GM12891 (cell line): ENCODE measurements around the gene ZNF627.

Experiments
- DNase-seq: peaks from one replicate; pipeline ENCODE4 v3.0.0; 2011; ENCODE audit warnings: low spot score; ENCODE audit not compliant: insufficient read length
- FAIRE-seq: peaks from 2 replicates; lab custom pipeline; 2011; peaks lifted over from hg19 to GRCh38; lab: Jason Lieb, UNC
- PAX5 ChIP-seq: IDR thresholded peaks from 2 replicates; pipeline ENCODE4 v1.6.1; 2011; ENCODE audit warnings: low read length, moderate library complexity, mild to moderate bottlenecking; ENCODE audit not compliant: insufficient read depth, severe bottlenecking
- POLR2A ChIP-seq: IDR thresholded peaks from 2 replicates; pipeline ENCODE4 v1.6.1; 2011; ENCODE audit warnings: low read depth, low read length, control low read depth
- POLR2AphosphoS5 ChIP-seq: IDR thresholded peaks from 2 replicates; pipeline ENCODE4 v1.6.1; 2011; ENCODE audit warnings: low read depth, low read length, control low read depth
- POU2F2 ChIP-seq: IDR thresholded peaks from 2 replicates; pipeline ENCODE4 v1.6.1; 2011; ENCODE audit warnings: low read depth, mild to moderate bottlenecking, control low read depth, low read length, moderate library complexity
- SPI1 ChIP-seq: IDR thresholded peaks from 2 replicates; pipeline ENCODE4 v1.6.1; 2011; ENCODE audit warnings: low read depth, low read length, control low read depth
- TAF1 ChIP-seq: IDR thresholded peaks from 2 replicates; pipeline ENCODE4 v1.6.1; 2011; ENCODE audit warnings: low read depth, low read length, control low read depth

The ZNF627 gene

GRCh38 chr19:11642902-11643301 lies 45.6 kb downstream of the ZNF627 start:
- FAIRE-seq (no peak), DNase-seq (no peak)
- TF ChIP-seq TAF1 (no peak), PAX5 (no peak), POLR2AphosphoS5 (no peak), POU2F2 (no peak), POLR2A (no peak), SPI1 (no peak)

- TF ChIP-seq TAF1, result no peak
- TF ChIP-seq SPI1, result no peak
- no peak for TF ChIP-seq POLR2AphosphoS5
- TF ChIP-seq PAX5, result no peak
- no peak for TF ChIP-seq POLR2A
- no peak for TF ChIP-seq POU2F2
- FAIRE-seq, result no peak
- DNase-seq, result no peak
Observed at GRCh38 chr19:11649941-11650340, 52.7 kb downstream of the ZNF627 start.

GRCh38 chr19:11651062-11651461 lies 53.8 kb downstream of the ZNF627 start:
- DNase-seq, result no peak
- FAIRE-seq, result no peak
- TF ChIP-seq POU2F2 (no peak), SPI1 (no peak), POLR2A (no peak), TAF1 (no peak), PAX5 (no peak), POLR2AphosphoS5 (no peak)

DNA sequence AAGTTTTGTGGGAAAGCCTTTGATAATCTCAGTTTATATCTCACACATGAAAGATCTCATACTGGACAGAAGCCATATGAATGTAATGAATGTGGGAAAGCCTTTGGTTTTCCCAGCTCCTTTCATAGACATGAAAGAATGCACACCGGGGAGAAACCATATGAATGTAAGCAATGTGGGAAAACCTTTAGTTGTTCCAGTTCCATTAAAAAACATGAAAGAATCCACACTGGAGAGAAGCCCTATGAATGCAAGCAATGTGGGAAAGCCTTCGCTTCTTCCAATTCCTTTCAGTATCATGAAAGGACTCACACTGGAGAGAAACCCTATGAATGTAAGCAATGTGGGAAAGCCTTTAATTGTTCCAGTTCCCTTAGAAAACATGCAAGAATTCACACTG lies 54.8 kb downstream of the ZNF627 start:
- no peak for FAIRE-seq
- TF ChIP-seq POLR2AphosphoS5 (no peak), POLR2A (no peak)
- no peak for DNase-seq

- FAIRE-seq (no peak), DNase-seq (no peak)
- TF ChIP-seq PAX5 (no peak), POLR2AphosphoS5 (no peak), POLR2A (no peak), TAF1 (no peak), SPI1 (no peak)
Observed at GRCh38 chr19:11652492-11652891, 55.2 kb downstream of the ZNF627 start.

- peak; percentile 68 for TF ChIP-seq SPI1
- no peak for TF ChIP-seq PAX5
- FAIRE-seq (no peak), DNase-seq (no peak)
Observed at GRCh38 chr19:11656535-11656934, 59.3 kb downstream of the ZNF627 start.

DNA sequence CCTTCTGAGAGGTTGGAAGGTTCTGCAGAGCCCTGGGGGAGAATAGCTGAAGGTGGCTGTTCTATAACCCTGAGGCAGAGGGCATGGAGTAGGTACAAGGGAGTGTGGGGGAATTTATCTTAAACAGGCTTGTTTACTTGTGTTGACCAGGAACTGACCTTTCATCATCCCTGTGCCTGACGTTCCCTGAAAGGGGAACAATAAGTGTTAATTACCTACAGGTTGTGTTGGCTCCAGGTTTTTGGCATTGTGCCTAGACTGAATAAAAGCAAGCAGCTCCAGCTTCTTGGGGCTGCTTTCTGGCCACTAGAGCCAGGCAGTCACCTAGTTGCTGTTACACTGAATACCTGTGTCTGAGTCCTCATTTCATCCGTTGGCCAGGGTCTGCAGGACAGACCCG lies 60.0 kb downstream of the ZNF627 start:
- DNase-seq, result no peak
- FAIRE-seq, result no peak
- TF ChIP-seq SPI1 (no peak), TAF1 (no peak), POLR2A (no peak), POU2F2 (no peak), POLR2AphosphoS5 (no peak), PAX5 (no peak)

DNA sequence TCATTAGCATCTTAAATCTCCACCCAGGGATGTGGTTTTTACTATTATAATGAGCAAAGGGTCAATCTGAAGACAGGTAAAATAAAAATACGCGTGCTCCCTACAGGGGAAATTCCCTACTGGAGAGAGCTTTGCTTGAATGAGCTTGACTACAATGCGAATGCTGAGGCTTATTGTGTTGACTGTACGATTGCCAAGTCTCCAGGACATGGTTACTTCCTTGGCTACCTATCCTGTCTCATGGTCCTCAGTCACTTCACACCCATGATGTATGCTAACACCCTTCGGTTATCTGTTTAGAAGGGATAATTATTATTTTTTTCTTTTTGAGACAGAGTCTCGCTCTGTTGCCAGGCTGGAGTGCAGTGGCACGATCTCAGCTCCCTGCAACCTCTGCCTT lies 61.7 kb downstream of the ZNF627 start:
- DNase-seq (no peak), FAIRE-seq (no peak)
- TF ChIP-seq POLR2AphosphoS5 (no peak), POLR2A (no peak)

DNA sequence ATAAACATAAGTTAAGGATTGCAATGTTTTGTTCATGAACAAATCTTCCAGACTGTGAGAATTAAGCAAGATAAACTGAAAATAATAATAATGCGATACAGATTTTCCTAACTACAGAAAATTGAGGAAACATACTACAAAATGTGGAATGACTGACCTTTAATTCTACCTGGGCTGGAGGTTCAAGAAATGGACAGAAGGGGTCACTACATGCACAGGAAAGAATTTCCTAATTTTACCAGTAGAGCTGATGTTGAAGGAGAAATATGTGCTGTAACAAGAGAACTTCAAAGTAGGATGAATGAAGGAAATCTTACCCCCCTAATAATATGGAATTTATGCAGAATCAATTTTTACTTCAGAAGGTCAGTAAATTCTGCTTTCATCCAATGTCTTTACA lies 62.3 kb downstream of the ZNF627 start:
- TF ChIP-seq POLR2A (no peak), POLR2AphosphoS5 (no peak), POU2F2 (no peak), SPI1 (no peak), TAF1 (no peak), PAX5 (no peak)
- no peak for FAIRE-seq
- no peak for DNase-seq

DNA sequence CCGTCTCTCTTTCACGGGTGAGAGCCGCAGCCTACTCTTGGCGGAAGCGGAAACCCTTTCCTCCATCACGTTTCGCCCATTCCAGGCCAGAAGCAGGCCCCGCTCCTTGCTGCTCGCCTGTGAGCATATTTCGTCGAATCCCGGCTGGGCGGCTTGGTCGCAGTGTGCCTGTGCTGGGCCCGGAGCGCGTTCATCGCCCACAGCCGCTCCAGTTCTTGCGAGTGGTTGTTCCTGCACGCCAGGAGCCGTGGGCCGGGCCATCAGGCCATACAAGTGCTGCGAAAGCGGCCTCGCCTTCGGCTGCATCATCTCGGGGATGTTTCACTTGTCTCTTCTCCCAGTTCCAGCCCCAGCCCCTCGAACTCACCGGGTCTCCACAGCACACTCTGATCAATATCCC lies 65.0 kb downstream of the ZNF627 start:
- FAIRE-seq, result no peak
- TF ChIP-seq TAF1, result no peak
- TF ChIP-seq POLR2AphosphoS5, result no peak
- TF ChIP-seq POLR2A, result no peak
- no peak for TF ChIP-seq PAX5
- no peak for DNase-seq

GRCh38 chr19:11663181-11663591 lies 65.9 kb downstream of the ZNF627 start:
- no peak for DNase-seq
- no peak for FAIRE-seq
- no peak for TF ChIP-seq SPI1
- TF ChIP-seq POU2F2, result no peak
- TF ChIP-seq TAF1, result no peak
